Measurements from ENCODE around the gene TRAF2. TPM values are rescaled to one million over a fixed set of nuclear protein-coding genes. Genes with fewer than 3 reads are reported as not detected.

Gene TRAF2
- total RNA-seq, 1 donor from 2014 or later = 14.4 TPM

DNA sequence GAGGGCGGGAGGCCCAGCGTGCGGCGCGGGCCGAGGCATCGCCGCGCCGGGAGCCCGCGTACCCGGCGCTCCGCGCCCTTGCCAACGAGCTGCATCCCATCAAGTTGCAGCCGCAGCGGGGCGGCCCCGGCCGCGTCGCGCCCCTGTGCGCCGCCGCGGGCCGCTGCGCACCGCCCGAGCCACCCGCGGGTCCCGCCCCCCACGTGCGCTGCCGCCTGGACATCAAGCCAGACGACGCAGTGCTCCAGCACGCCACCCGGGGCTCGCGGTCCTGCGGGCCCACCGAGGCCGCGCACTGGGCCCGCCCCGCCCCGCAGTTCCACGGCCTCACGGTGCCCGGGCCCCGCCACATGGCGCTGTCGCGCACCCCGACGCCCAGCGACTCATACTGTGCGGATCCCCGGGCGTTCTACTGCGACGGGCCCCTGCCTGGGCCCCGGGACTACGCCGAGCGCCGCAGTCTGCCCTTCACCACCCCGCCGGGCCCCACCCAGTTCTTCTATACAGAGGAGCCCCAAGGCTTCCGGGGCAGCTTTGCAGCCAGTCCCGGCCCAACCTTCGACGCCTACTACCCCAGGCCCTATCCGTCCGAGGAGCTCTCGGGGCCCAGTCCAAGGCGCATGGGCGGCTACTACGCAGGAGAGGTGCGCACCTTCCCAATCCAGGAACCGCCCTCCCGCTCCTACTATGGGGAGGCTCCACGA, 41.4 kb upstream of the TRAF2 start:
- peaks cover 3% of the 10 kb centered on the region for H3K9me3 Mint-ChIP-seq (ENCODE audit: unreplicated experiment)
- no peaks in the 10 kb centered on the region for H3K27me3 Mint-ChIP-seq (ENCODE audit: low read depth, unreplicated experiment)
- TF ChIP-seq EZH2 (IDR thresholded peaks at IDR 0.05; ENCODE audit: insufficient read depth, low read length) = no peak
- TF ChIP-seq, protein P1, sequence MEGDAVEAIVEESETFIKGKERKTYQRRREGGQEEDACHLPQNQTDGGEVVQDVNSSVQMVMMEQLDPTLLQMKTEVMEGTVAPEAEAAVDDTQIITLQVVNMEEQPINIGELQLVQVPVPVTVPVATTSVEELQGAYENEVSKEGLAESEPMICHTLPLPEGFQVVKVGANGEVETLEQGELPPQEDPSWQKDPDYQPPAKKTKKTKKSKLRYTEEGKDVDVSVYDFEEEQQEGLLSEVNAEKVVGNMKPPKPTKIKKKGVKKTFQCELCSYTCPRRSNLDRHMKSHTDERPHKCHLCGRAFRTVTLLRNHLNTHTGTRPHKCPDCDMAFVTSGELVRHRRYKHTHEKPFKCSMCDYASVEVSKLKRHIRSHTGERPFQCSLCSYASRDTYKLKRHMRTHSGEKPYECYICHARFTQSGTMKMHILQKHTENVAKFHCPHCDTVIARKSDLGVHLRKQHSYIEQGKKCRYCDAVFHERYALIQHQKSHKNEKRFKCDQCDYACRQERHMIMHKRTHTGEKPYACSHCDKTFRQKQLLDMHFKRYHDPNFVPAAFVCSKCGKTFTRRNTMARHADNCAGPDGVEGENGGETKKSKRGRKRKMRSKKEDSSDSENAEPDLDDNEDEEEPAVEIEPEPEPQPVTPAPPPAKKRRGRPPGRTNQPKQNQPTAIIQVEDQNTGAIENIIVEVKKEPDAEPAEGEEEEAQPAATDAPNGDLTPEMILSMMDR (IDR thresholded peaks at IDR 0.05; ENCODE audit: insufficient read depth, low read depth, low read length) = no peak
- H3K27ac Mint-ChIP-seq (ENCODE audit: unreplicated experiment) = no peak overlapping the region
- H3K79me2 ChIP-seq (ENCODE audit: insufficient read depth, low read length) = peaks cover 3% of the 10 kb centered on the region
- peaks cover 7% of the 10 kb centered on the region for H3K27me3 ChIP-seq (ENCODE audit: insufficient read depth, low read length)
- H3K4me3 Mint-ChIP-seq (ENCODE audit: unreplicated experiment) = no peak overlapping the region
- no peak overlapping the region for H3K4me2 ChIP-seq (ENCODE audit: low read length)
- no peak overlapping the region for H3K4me3 ChIP-seq (ENCODE audit: insufficient read depth, low read depth, low read length)
- H2AFZ ChIP-seq (ENCODE audit: low read depth, low read length) = no peak overlapping the region
- H4K20me1 ChIP-seq (ENCODE audit: insufficient read depth, low read length) = peaks cover 18% of the 10 kb centered on the region
- H3K36me3 ChIP-seq (ENCODE audit: insufficient read depth, low read length) = no peaks in the 10 kb centered on the region
- H3K9me3 ChIP-seq (ENCODE audit: insufficient read depth, low read depth, low read length) = peaks cover 6% of the 10 kb centered on the region
- peaks cover 16% of the 10 kb centered on the region for H3K4me1 ChIP-seq (ENCODE audit: insufficient read depth, low read length)
- no peaks in the 10 kb centered on the region for H3K36me3 Mint-ChIP-seq (ENCODE audit: low read depth, unreplicated experiment)
- H3K4me1 Mint-ChIP-seq (ENCODE audit: low read depth, unreplicated experiment) = peaks cover 9% of the 10 kb centered on the region
- no peak for DNase-seq (ENCODE audit: low read depth)
- H3K9ac ChIP-seq (ENCODE audit: low read length) = no peak overlapping the region
- no peak for FAIRE-seq
- no peak overlapping the region for H3K27ac ChIP-seq (ENCODE audit: low read depth, low read length)

DNA sequence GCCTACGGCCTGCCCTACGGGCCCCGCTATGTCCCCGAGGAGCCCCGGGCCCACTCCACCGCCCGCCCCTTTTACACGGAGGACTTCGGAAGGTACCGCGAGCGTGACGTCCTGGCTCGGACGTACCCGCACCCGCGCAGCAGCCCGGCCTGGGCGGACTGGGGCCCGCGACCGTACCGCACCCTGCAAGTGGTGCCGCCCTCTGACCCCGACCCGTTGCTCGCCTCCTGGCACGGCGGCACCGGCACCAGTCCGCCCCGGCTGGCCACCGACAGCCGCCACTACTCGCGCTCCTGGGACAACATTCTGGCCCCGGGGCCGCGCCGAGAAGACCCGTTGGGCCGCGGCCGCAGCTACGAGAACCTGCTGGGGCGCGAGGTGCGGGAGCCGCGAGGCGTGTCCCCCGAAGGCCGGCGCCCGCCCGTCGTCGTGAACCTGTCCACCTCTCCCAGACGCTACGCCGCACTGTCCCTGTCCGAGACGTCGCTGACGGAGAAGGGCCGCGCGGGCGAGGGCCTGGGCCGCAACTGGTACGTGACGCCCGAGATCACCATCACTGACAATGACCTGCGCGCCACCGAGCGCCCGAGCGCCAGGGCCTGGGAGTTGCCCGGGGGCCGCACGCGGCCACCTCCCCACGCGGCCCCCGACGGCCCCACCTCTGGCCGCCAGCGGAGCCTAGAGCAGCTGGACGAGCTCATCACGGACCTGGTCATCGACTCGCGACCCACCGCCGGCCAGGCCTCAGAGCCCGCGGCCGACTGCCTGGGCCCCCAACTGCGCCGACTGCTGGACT, 40.7 kb upstream of the TRAF2 start:
- TF ChIP-seq, protein P1 (IDR thresholded peaks at IDR 0.05; ENCODE audit: insufficient read depth, low read depth, low read length) = no peak
- TF ChIP-seq EZH2 (IDR thresholded peaks at IDR 0.05; ENCODE audit: insufficient read depth, low read length) = peak; percentile 80
- Histone ChIP-seq H3K4me3 (ENCODE audit: insufficient read depth, low read depth, low read length) (no peak overlapping the region), H3K4me1 (ENCODE audit: insufficient read depth, low read length) (peaks cover 21% of the 10 kb centered on the region), H3K79me2 (ENCODE audit: insufficient read depth, low read length) (peaks cover 11% of the 10 kb centered on the region), H3K4me2 (ENCODE audit: low read length) (no peak overlapping the region), H3K27ac (ENCODE audit: low read depth, low read length) (no peak overlapping the region), H3K9ac (ENCODE audit: low read length) (no peak overlapping the region), H3K9me3 (ENCODE audit: insufficient read depth, low read depth, low read length) (peaks cover 6% of the 10 kb centered on the region), H2AFZ (ENCODE audit: low read depth, low read length) (no peak overlapping the region), H4K20me1 (ENCODE audit: insufficient read depth, low read length) (peaks cover 18% of the 10 kb centered on the region), H3K27me3 (ENCODE audit: insufficient read depth, low read length) (peaks cover 7% of the 10 kb centered on the region), H3K36me3 (ENCODE audit: insufficient read depth, low read length) (no peaks in the 10 kb centered on the region)
- Mint-ChIP-seq H3K27ac (ENCODE audit: unreplicated experiment) (no peak overlapping the region), H3K9me3 (ENCODE audit: unreplicated experiment) (peaks cover 3% of the 10 kb centered on the region), H3K4me3 (ENCODE audit: unreplicated experiment) (no peak overlapping the region), H3K36me3 (ENCODE audit: low read depth, unreplicated experiment) (no peaks in the 10 kb centered on the region), H3K4me1 (ENCODE audit: low read depth, unreplicated experiment) (peaks cover 5% of the 10 kb centered on the region), H3K27me3 (ENCODE audit: low read depth, unreplicated experiment) (no peaks in the 10 kb centered on the region)
- no peak for DNase-seq (ENCODE audit: low read depth)
- FAIRE-seq = no peak

Data from astrocyte (in vitro differentiated cells and primary cell).